Ishikawa (cell line): ENCODE data around the gene SPOCK1.

ENCODE experiments used
- CEBPB ChIP-seq: IDR thresholded peaks from 2 replicates; pipeline ENCODE4 v1.6.1; 2012
- CREB1 ChIP-seq: IDR thresholded peaks from 2 replicates; pipeline ENCODE4 v1.6.1; 2012; ENCODE audit warnings: low read depth
- EGR1 ChIP-seq: IDR thresholded peaks from 2 replicates; pipeline ENCODE4 v1.6.1; 2012
- EP300 ChIP-seq: IDR thresholded peaks from 2 replicates; pipeline ENCODE4 v1.6.1; 2012; ENCODE audit warnings: borderline replicate concordance
- FOXM1 ChIP-seq: IDR thresholded peaks from 2 replicates; pipeline ENCODE4 v1.6.1; 2012; ENCODE audit warnings: low read depth, borderline replicate concordance
- NFIC ChIP-seq: IDR thresholded peaks from 2 replicates; pipeline ENCODE4 v1.6.1; 2012
- RAD21 ChIP-seq: IDR thresholded peaks from 2 replicates; pipeline ENCODE4 v1.6.1; 2012; ENCODE audit warnings: low read depth
- REST ChIP-seq: IDR thresholded peaks from 2 replicates; pipeline ENCODE4 v1.6.1; 2012; ENCODE audit warnings: low read depth, mild to moderate bottlenecking
- TAF1 ChIP-seq: IDR thresholded peaks from 2 replicates; pipeline ENCODE4 v1.6.1; 2012; ENCODE audit warnings: low read depth, mild to moderate bottlenecking
- TCF12 ChIP-seq: IDR thresholded peaks from 2 replicates; pipeline ENCODE4 v1.6.1; 2012; ENCODE audit warnings: low read depth
- TEAD4 ChIP-seq: IDR thresholded peaks from 2 replicates; pipeline ENCODE4 v1.6.1; 2012
- YY1 ChIP-seq: IDR thresholded peaks from 2 replicates; pipeline ENCODE4 v1.6.1; 2012; ENCODE audit warnings: low read depth
- ZBTB7A ChIP-seq: IDR thresholded peaks from 2 replicates; pipeline ENCODE4 v1.6.1; 2012; ENCODE audit warnings: low read depth
- TF ChIP-seq, protein P1 (sequence below): IDR thresholded peaks from 2 replicates; pipeline ENCODE4 v1.6.1; 2012
- TF ChIP-seq, protein P2 (sequence below): IDR thresholded peaks from 2 replicates; pipeline ENCODE4 v1.6.1; 2012

The SPOCK1 gene

GRCh38 chr5:137136991-137137632 is 362.0 kb downstream of the SPOCK1 start:
- no peak for TF ChIP-seq TEAD4
- no peak for TF ChIP-seq YY1
- no peak for TF ChIP-seq ZBTB7A
- no peak for TF ChIP-seq TCF12
- TF ChIP-seq TAF1 = no peak
- TF ChIP-seq REST = no peak
- no peak for TF ChIP-seq EGR1
- TF ChIP-seq RAD21 = no peak
- TF ChIP-seq, protein P1, sequence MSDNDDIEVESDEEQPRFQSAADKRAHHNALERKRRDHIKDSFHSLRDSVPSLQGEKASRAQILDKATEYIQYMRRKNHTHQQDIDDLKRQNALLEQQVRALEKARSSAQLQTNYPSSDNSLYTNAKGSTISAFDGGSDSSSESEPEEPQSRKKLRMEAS = no peak

GRCh38 chr5:137134920-137135532 is 364.1 kb downstream of the SPOCK1 start:
- TF ChIP-seq EGR1 (no peak), NFIC (no peak), EP300 (no peak), REST (no peak), RAD21 (no peak), CREB1 (no peak), YY1 (no peak), TEAD4 (no peak), FOXM1 (no peak), ZBTB7A (no peak), TCF12 (no peak), TAF1 (no peak), CEBPB (no peak)
- TF ChIP-seq, protein P2, sequence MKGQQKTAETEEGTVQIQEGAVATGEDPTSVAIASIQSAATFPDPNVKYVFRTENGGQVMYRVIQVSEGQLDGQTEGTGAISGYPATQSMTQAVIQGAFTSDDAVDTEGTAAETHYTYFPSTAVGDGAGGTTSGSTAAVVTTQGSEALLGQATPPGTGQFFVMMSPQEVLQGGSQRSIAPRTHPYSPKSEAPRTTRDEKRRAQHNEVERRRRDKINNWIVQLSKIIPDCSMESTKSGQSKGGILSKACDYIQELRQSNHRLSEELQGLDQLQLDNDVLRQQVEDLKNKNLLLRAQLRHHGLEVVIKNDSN = no peak
- TF ChIP-seq, protein P1 = no peak

- TF ChIP-seq TAF1 (no peak), REST (no peak)
Observed at GRCh38 chr5:137129886-137130680, 369.0 kb downstream of the SPOCK1 start.

DNA sequence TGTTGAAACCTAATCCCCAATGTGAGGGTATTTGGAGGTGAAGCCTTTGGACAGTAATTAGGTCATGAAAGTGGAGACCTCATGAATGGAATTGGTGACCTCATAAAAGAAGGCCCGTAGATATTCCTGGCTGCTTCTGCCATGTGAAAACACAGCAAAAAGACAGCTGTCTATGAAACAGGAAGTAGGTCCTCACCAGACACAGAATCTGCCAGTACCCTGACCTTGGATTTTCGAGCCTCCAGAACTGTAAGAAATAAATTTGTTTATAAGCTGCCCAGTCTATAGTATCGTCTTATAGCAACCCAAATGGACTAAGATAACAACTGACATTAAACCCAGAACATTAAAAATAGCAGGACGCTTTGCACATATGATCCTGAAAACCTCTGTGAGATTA is 371.1 kb downstream of the SPOCK1 start:
- TF ChIP-seq ZBTB7A (no peak), RAD21 (no peak), FOXM1 (no peak), TCF12 (no peak), REST (no peak), EP300 (no peak), TEAD4 (no peak), TAF1 (no peak), EGR1 (no peak), CEBPB (no peak), YY1 (no peak), CREB1 (no peak), NFIC (no peak)
- TF ChIP-seq, protein P1 = no peak
- TF ChIP-seq, protein P2 = no peak
